Erythroblast (primary cell): ENCODE measurements around the gene CRISP2.

Source experiments
- GATA1 ChIP-seq: IDR thresholded peaks from 2 replicates; pipeline ENCODE4 v1.6.1; 2011; ENCODE audit warnings: low read depth, mild to moderate bottlenecking, control low read depth, low read length, moderate library complexity
- POLR2A ChIP-seq: IDR thresholded peaks from 2 replicates; pipeline ENCODE4 v1.6.1; 2011; ENCODE audit warnings: mild to moderate bottlenecking, low read length

DNA sequence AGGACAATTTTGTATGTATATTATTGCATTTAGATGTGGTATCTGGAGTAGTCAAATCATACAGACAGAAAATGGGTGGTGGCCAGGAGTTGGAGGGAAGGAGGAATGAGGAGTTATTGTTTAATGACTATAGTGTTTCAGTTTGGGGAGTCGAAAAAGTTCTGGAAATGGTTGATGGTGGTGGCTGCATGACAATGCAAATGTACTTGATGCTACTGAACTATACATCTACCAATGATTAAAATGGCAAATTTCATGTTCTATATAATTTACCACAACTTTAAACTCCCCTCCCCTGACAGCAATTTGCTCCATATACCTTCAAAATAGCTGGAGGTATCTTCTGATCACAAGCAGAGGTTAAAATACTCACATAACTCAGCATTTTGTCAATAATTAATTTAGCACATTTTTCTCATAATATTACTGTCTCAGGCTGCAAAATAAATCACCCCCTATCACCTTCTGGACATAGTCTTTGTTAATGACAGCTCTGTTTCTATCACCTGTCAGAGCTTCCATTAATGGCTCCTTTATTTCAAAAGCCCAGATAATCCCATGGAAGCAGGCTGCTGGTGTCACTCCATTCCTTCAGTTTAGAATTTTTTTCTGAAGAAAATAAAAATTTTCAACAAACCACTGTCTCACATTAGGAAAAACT, 51.0 kb downstream of the CRISP2 start:
- TF ChIP-seq POLR2A (no peak), GATA1 (no peak)
